BJ (cell line): Measurements from ENCODE around the gene CPPED1. TPM values are rescaled to one million over a fixed set of nuclear protein-coding genes. Genes with fewer than 3 reads are reported as not detected.

ENCODE experiments used
- CTCF ChIA-PET: fragments of 350-600 bp; formaldehyde crosslinking; extraction: SDS; loops from one replicate; lab custom pipeline; 2021; ENCODE audit warnings: antibody characterized with exemption, inconsistent platforms; lab: Yijun Ruan, JAX
- POLR2A ChIA-PET: fragments of 300-600 bp; sonication (Branson Sonifier 250); formaldehyde crosslinking; extraction: SDS; loops from one replicate; lab custom pipeline; 2021; ENCODE audit warnings: antibody characterized with exemption; lab: Charles Lee
- DNase-seq: peaks from one replicate; pipeline ENCODE4 v3.0.0-alpha.2; 2011; ENCODE audit warnings: low read depth
- H3K27me3 ChIP-seq: 2 replicates; pipeline ENCODE4 v1.6.0; 2011; ENCODE audit warnings: low read length; ENCODE audit not compliant: control insufficient read depth, insufficient read depth
- H3K36me3 ChIP-seq: 2 replicates; pipeline ENCODE4 v1.5.1; 2011; ENCODE audit warnings: low read length; ENCODE audit not compliant: control insufficient read depth, insufficient read depth
- H3K4me3 ChIP-seq: 2 replicates; pipeline ENCODE4 v1.5.1; 2011; ENCODE audit warnings: low read depth, mild to moderate bottlenecking, control low read depth, low read length
- CTCF ChIP-seq: IDR thresholded peaks from 2 replicates; pipeline ENCODE4 v1.5.1; 2011; ENCODE audit warnings: low read depth, mild to moderate bottlenecking, control low read depth, inconsistent platforms, low read length, moderate library complexity; ENCODE audit not compliant: insufficient read depth
- polyA plus RNA-seq: library from polyadenylated mRNA; depleted of rRNA; stranded (reverse); fragments of >200 nt; gene quantifications from 2 replicates; pipeline ENCODE4 v1.2.3, GENCODE V29; 2011; rRNA removed
- small RNA-seq: library from RNA; depleted of rRNA; stranded (forward); fragments of <200 nt; gene quantifications from one replicate; pipeline ENCODE3, GENCODE V24; 2012; ENCODE audit warnings: low replicate concordance, low read depth; ENCODE audit not compliant: insufficient read length

The CPPED1 gene
- polyA plus RNA-seq, 1 experiment = 24.1 TPM

GRCh38 chr16:12611916-12612597 is 191.6 kb downstream of the CPPED1 start:
- CTCF ChIA-PET = interaction anchor here (0.7 kb wide), 1 partner anchor 34 kb away, joined by 3 read pairs; no protein-coding TSS in a partner anchor
- H3K27me3 ChIP-seq = no peaks in the 10 kb centered on the region
- no peak for TF ChIP-seq CTCF
- no peaks in the 10 kb centered on the region for H3K36me3 ChIP-seq
- POLR2A ChIA-PET = no interaction called here
- no peak overlapping the region for H3K4me3 ChIP-seq
- DNase-seq = no peak

- no peak for TF ChIP-seq CTCF
- no peaks in the 10 kb centered on the region for H3K27me3 ChIP-seq
- H3K36me3 ChIP-seq = no peaks in the 10 kb centered on the region
- no peak for DNase-seq
- POLR2A ChIA-PET = no interaction called here
- CTCF ChIA-PET = interaction anchor here (1.1 kb wide), 1 partner anchor 9 kb away, joined by 3 read pairs; no protein-coding TSS in a partner anchor
- no peak overlapping the region for H3K4me3 ChIP-seq
Observed at GRCh38 chr16:12611006-12611477, 192.6 kb downstream of the CPPED1 start.

GRCh38 chr16:12609937-12610699 is 193.6 kb downstream of the CPPED1 start:
- TF ChIP-seq CTCF = no peak
- ChIA-PET POLR2A (no interaction called here), CTCF (no interaction called here)
- no peaks in the 10 kb centered on the region for H3K27me3 ChIP-seq
- H3K36me3 ChIP-seq = no peaks in the 10 kb centered on the region
- H3K4me3 ChIP-seq = no peak overlapping the region
- DNase-seq = no peak

Small RNA genes within 50 kb of the gene (small RNA-seq; reads per million reads assigned to genes)
- not detected for gene MIR4718
- not detected for gene RF00443

Other genes with a start within 250 kb of the CPPED1 start
- not detected in 2 replicates for gene SHISA9, start 97.7 kb upstream of the CPPED1 start, polyA plus RNA-seq